Measurements from ENCODE around the gene CDC42BPB.

The CDC42BPB gene

GRCh38 chr14:103073876-103074728 is 16.8 kb upstream of the CDC42BPB start:
- DNase-seq (ENCODE audit: low spot score): no peak

- no peak for DNase-seq (ENCODE audit: low spot score)
Measured at GRCh38 chr14:103073367-103073875, 16.1 kb upstream of the CDC42BPB start.

GRCh38 chr14:103072595-103073366 is 15.4 kb upstream of the CDC42BPB start:
- DNase-seq (ENCODE audit: low spot score): no peak

GRCh38 chr14:103071544-103072251 is 14.3 kb upstream of the CDC42BPB start:
- DNase-seq (ENCODE audit: low spot score): no peak

GRCh38 chr14:103070971-103071542 is 13.7 kb upstream of the CDC42BPB start:
- no peak for DNase-seq (ENCODE audit: low spot score)

- no peak for DNase-seq (ENCODE audit: low spot score)
Measured at GRCh38 chr14:103070263-103070885, 13.0 kb upstream of the CDC42BPB start.

- DNase-seq (ENCODE audit: low spot score): no peak
Measured at GRCh38 chr14:103068351-103069073, 11.2 kb upstream of the CDC42BPB start.

- peak; percentile 58 for DNase-seq (ENCODE audit: low spot score)
Measured at GRCh38 chr14:103067231-103067954, 10.0 kb upstream of the CDC42BPB start.

GRCh38 chr14:103066399-103066798 is 9.1 kb upstream of the CDC42BPB start:
- no peak for DNase-seq (ENCODE audit: low spot score)

GRCh38 chr14:103065861-103066260 is 8.5 kb upstream of the CDC42BPB start:
- DNase-seq (ENCODE audit: low spot score): no peak

- DNase-seq (ENCODE audit: low spot score): no peak
Measured at GRCh38 chr14:103064978-103065377, 7.6 kb upstream of the CDC42BPB start.

- DNase-seq (ENCODE audit: low spot score): no peak
Measured at GRCh38 chr14:103064436-103064835, 7.1 kb upstream of the CDC42BPB start.

GRCh38 chr14:103061482-103061976 is 4.2 kb upstream of the CDC42BPB start:
- no peak for DNase-seq (ENCODE audit: low spot score)

- no peak for DNase-seq (ENCODE audit: low spot score)
Measured at GRCh38 chr14:103059556-103059955, 2.2 kb upstream of the CDC42BPB start.

- DNase-seq (ENCODE audit: low spot score): no peak
Measured at GRCh38 chr14:103058164-103059055, 1.1 kb upstream of the CDC42BPB start.

- DNase-seq (ENCODE audit: low spot score): no peak
Measured at GRCh38 chr14:103057028-103057371, 349 bp downstream of the CDC42BPB start.

- DNase-seq (ENCODE audit: low spot score): peak; percentile 86
Measured at GRCh38 chr14:103056322-103057027, 874 bp downstream of the CDC42BPB start.

- DNase-seq (ENCODE audit: low spot score): no peak
Measured at GRCh38 chr14:103055695-103056094, 1.7 kb downstream of the CDC42BPB start.
